ENCODE results near the gene LRRC75A.

- no peak for TF ChIP-seq EZH2 (IDR thresholded peaks at IDR 0.05; ENCODE audit: low read depth)
- TF ChIP-seq, protein P1, sequence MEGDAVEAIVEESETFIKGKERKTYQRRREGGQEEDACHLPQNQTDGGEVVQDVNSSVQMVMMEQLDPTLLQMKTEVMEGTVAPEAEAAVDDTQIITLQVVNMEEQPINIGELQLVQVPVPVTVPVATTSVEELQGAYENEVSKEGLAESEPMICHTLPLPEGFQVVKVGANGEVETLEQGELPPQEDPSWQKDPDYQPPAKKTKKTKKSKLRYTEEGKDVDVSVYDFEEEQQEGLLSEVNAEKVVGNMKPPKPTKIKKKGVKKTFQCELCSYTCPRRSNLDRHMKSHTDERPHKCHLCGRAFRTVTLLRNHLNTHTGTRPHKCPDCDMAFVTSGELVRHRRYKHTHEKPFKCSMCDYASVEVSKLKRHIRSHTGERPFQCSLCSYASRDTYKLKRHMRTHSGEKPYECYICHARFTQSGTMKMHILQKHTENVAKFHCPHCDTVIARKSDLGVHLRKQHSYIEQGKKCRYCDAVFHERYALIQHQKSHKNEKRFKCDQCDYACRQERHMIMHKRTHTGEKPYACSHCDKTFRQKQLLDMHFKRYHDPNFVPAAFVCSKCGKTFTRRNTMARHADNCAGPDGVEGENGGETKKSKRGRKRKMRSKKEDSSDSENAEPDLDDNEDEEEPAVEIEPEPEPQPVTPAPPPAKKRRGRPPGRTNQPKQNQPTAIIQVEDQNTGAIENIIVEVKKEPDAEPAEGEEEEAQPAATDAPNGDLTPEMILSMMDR (conservative IDR thresholded peaks at IDR 0.05), result no peak
These were observed 65.0 kb downstream of the LRRC75A start for GRCh38 chr17:16427020-16427419.
